GM18858 (cell line): ENCODE data around the gene PPP4R3B.

Experiments
- ATAC-seq: cut with Tn5 transposase; IDR thresholded peaks from one replicate; pipeline ENCODE4 v1.9.1; 2021; ENCODE audit not compliant: unreplicated experiment

The PPP4R3B gene

GRCh38 chr2:55519938-55520885 is 97.2 kb downstream of the PPP4R3B start:
- ATAC-seq, result no peak

- no peak for ATAC-seq
Observed at GRCh38 chr2:55518841-55519165, 98.6 kb downstream of the PPP4R3B start.

GRCh38 chr2:55511508-55512124 is 105.8 kb downstream of the PPP4R3B start:
- ATAC-seq, result no peak

- no peak for ATAC-seq
Observed at GRCh38 chr2:55502590-55503141, 114.8 kb downstream of the PPP4R3B start.

- no peak for ATAC-seq
Observed at GRCh38 chr2:55500025-55500424, 117.4 kb downstream of the PPP4R3B start.

- ATAC-seq, result no peak
Observed at GRCh38 chr2:55498582-55498981, 118.8 kb downstream of the PPP4R3B start.
